ENCODE results near the gene ATXN1. TPM values are rescaled to one million over a fixed set of nuclear protein-coding genes. Genes with fewer than 3 reads are reported as not detected.

Gene ATXN1
- total RNA-seq, 1 donor from 2014 or later: 69.1 TPM

DNA sequence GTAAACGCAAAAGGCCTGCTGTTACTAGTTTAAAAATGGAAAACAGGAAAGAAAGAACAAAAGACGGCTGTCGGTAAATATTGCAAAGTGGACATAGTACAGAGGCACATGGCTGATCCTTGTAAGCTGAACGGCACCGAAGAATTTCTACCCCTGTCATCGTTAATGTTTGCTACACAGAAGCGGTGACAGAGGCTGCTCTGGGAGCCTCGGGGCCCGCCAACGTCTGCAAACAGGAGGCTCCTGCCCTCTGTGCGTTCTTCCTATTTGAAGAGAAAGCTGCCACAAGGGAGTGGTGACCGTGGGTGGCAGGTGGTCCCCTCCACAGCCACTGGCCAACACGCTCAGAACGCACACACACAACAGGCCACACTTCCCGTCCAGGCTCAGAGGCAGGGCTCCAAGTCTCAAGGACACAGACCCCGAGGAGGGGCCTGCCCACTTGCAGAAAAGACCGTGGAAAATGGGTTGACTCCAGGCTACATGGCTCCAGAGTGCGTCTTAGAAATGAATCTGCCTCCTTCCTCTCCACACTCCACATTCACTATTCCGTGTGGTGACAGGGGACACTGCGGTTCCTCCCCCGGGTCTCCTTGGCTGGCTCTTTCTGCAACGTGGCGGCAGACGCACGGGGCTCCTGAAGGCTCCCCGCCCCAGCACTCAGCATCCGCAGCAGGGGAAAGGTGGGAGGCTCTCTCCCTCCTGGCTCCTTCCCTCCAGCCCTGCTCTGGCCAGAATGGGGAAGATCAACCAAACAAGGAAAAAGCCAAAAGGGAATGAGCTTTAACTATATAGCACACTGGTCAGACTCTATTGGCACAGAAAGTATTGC is 458.3 kb downstream of the ATXN1 start:
- Mint-ChIP-seq H3K4me1 (ENCODE audit: low read depth) (peaks cover 18% of the 10 kb centered on the region), H3K36me3 (ENCODE audit: low read depth) (peaks cover 32% of the 10 kb centered on the region), H3K27ac (no peak overlapping the region), H3K4me3 (ENCODE audit: low read depth) (no peak overlapping the region), H3K9me3 (no peaks in the 10 kb centered on the region), H3K27me3 (ENCODE audit: low read depth) (no peaks in the 10 kb centered on the region)
- intact Hi-C loops (cut with micrococcal nuclease): no loop called here
- no peak for DNase-seq (ENCODE audit: low spot score)

DNA sequence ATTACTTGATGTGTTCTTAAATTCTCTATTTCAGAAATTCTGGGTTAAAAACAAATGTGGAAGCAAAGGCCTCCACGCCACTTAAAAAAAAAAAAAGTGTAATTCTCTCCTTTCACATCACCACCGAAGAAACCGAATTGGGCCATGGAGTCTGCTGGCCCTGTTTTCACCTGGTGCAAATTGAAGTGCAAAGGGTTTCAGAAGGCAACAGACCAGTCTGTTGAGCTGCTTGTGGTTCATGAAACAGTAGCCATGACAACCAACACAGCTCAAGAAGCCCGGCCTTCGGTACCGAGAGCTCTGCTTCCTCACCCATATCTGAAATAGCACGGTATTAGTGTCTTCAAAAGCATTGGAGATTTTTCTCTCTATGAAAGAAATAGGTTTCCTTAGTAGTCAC is 459.7 kb downstream of the ATXN1 start:
- no peak for DNase-seq (ENCODE audit: low spot score)
- H3K4me3 Mint-ChIP-seq (ENCODE audit: low read depth): no peak overlapping the region
- H3K4me1 Mint-ChIP-seq (ENCODE audit: low read depth): peaks cover 13% of the 10 kb centered on the region
- no peak overlapping the region for H3K27ac Mint-ChIP-seq
- intact Hi-C loops (cut with micrococcal nuclease): no loop called here
- H3K9me3 Mint-ChIP-seq: no peaks in the 10 kb centered on the region
- H3K27me3 Mint-ChIP-seq (ENCODE audit: low read depth): no peaks in the 10 kb centered on the region
- peaks cover 25% of the 10 kb centered on the region for H3K36me3 Mint-ChIP-seq (ENCODE audit: low read depth)

DNA sequence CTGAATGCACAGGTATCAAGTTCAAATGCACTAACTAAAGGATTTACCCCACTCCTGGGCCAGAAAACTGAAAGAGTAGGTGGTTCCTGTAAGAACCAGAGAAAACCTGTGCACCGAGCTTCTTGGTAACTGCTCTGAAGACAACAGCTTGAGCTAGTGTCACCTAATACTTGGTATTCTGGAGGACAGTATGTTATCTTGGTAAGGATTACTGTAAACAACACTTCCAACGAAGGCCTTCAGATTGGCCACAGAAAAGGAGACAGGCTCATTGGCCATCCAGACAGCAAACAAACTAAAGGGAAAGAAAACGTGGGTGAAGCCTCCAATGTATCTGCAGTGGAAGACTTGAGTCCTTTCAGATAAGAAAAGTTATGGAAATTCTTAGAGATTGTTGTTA is 461.4 kb downstream of the ATXN1 start:
- intact Hi-C loops (cut with micrococcal nuclease): no loop called here
- peaks cover 3% of the 10 kb centered on the region for H3K4me1 Mint-ChIP-seq (ENCODE audit: low read depth)

DNA sequence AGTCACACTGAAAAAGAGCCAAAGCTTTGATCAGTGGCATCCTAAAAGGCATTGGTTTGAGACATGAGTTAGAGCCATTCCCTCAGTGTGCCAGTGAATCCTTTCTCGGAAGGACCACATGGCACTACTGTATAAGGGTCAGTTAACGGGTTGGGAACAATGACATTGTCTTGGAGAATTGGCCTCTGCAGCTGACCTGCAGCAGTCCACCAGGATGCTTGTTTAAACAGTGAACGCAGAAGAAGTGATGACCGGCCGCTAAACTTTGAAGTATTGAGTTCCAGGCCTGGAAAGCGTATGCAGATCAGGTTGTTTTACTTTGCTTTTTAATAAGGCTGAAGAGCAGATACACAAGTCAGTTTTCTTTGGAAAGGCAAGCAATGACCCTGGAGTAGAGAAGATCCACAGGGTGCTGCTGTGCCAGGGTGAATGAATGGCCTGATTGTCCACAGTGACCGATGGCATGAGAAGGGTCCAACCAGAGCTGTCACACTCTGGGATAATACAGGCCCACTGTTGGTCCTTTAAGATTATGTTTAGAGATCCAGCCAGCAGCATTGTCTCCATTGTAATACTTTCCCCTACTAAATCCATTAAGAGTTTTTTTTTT is 465.1 kb downstream of the ATXN1 start:
- H3K27me3 Mint-ChIP-seq (ENCODE audit: low read depth): no peaks in the 10 kb centered on the region

More for the DNA sequence above, 461.4 kb downstream of the ATXN1 start:
- DNase-seq (ENCODE audit: low spot score): no peak
- Mint-ChIP-seq H3K27ac (no peak overlapping the region), H3K36me3 (ENCODE audit: low read depth) (peaks cover 13% of the 10 kb centered on the region), H3K9me3 (no peaks in the 10 kb centered on the region), H3K4me3 (ENCODE audit: low read depth) (no peak overlapping the region), H3K27me3 (ENCODE audit: low read depth) (no peaks in the 10 kb centered on the region)

DNA sequence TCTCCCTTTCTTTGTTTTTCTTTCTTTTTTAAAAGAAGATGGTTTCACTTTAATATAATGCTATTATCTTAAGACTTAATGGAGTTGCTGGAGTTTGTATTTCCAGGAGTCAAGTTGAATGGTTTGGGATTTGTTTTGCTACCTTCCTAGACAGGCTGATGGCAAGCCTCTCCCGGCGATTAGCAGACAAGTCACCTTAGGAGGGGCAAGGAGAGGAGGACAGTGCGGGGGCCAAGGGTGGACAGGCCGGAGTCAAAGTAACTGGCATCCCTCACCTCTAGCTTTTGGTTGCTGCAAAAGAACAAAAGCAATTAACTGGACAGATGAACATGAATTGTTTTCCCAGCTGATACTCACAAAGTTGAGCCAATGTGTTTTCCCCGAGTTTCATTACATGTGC is 465.8 kb downstream of the ATXN1 start:
- intact Hi-C loops (cut with micrococcal nuclease): no loop called here
- H3K27me3 Mint-ChIP-seq (ENCODE audit: low read depth): no peaks in the 10 kb centered on the region
- DNase-seq (ENCODE audit: low spot score): no peak
- H3K4me3 Mint-ChIP-seq (ENCODE audit: low read depth): no peak overlapping the region
- H3K4me1 Mint-ChIP-seq (ENCODE audit: low read depth): no peaks in the 10 kb centered on the region
- H3K9me3 Mint-ChIP-seq: no peaks in the 10 kb centered on the region
- H3K27ac Mint-ChIP-seq: no peak overlapping the region
- no peaks in the 10 kb centered on the region for H3K36me3 Mint-ChIP-seq (ENCODE audit: low read depth)

More for the DNA sequence above, 465.1 kb downstream of the ATXN1 start:
- no peak overlapping the region for H3K4me3 Mint-ChIP-seq (ENCODE audit: low read depth)
- H3K4me1 Mint-ChIP-seq (ENCODE audit: low read depth): no peaks in the 10 kb centered on the region
- no peaks in the 10 kb centered on the region for H3K36me3 Mint-ChIP-seq (ENCODE audit: low read depth)
- no peak overlapping the region for H3K27ac Mint-ChIP-seq
- intact Hi-C loops (cut with micrococcal nuclease): no loop called here
- H3K9me3 Mint-ChIP-seq: no peaks in the 10 kb centered on the region
- DNase-seq (ENCODE audit: low spot score): no peak

DNA sequence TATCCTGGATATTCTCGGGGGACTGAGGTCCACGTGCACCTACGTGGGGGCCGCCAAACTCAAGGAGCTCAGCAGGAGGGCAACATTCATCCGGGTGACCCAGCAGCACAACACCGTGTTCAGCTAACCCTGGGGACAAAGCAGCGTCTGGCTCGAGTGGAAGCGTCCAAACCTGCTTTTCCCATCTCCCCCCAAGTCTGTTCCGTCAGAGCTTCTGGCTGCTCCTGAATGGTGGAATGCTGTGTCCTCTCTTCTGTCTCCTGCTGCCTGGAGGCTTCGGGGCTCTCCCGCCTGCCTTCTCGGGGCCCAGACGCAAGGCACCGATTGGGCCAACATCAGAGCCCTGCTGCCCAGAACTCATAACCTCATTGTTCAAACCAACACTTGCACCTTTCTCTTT is 466.2 kb downstream of the ATXN1 start:
- Mint-ChIP-seq H3K27me3 (ENCODE audit: low read depth) (no peaks in the 10 kb centered on the region), H3K9me3 (no peaks in the 10 kb centered on the region), H3K36me3 (ENCODE audit: low read depth) (no peaks in the 10 kb centered on the region), H3K4me1 (ENCODE audit: low read depth) (no peaks in the 10 kb centered on the region), H3K4me3 (ENCODE audit: low read depth) (no peak overlapping the region), H3K27ac (no peak overlapping the region)
- no peak for DNase-seq (ENCODE audit: low spot score)
- intact Hi-C loops (cut with micrococcal nuclease): no loop called here

DNA sequence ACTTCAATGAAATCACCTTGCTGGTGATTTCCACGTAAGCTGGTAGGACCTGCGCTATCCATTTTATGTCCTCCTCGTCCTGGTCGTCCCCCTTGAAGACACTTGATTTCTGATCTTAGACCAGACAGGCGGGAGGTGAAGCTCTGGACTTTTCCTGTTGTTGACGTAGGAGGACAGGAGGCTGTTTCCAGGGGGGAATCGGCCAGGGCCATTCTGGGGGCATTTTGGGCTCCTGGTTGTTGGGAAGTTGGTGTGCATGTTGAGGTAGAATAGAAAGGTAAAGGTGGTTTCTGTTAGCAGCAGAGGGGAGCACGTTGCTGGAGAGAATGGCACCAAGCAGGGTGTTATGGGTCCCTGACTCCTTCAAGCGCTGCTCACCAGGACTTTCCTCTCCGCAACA is 466.9 kb downstream of the ATXN1 start:
- intact Hi-C loops (cut with micrococcal nuclease): no loop called here
- H3K9me3 Mint-ChIP-seq: no peaks in the 10 kb centered on the region
- no peak overlapping the region for H3K4me3 Mint-ChIP-seq (ENCODE audit: low read depth)
- H3K36me3 Mint-ChIP-seq (ENCODE audit: low read depth): no peaks in the 10 kb centered on the region
- H3K27me3 Mint-ChIP-seq (ENCODE audit: low read depth): no peaks in the 10 kb centered on the region
- H3K27ac Mint-ChIP-seq: no peak overlapping the region
- H3K4me1 Mint-ChIP-seq (ENCODE audit: low read depth): no peaks in the 10 kb centered on the region
- no peak for DNase-seq (ENCODE audit: low spot score)

DNA sequence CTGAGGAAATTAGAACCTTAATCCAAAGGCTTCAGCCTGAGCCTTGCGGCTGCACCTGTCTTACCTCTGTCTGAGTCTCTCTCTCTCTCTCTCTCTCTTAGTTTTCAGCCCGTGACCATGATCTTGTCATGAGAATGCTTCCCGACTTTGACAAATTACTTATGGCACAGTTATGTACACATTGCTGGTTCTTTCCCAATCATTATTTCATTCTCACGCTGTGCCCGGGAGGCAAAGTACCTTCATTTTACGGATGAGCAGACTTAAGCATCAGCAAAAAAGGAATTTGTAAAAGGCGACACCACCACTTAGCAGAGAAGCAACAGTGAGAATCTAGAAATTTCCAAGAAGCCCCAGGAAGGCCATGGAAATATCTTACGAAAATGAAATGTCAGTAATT is 468.3 kb downstream of the ATXN1 start:
- H3K27ac Mint-ChIP-seq: no peak overlapping the region
- intact Hi-C loops (cut with micrococcal nuclease): no loop called here
- no peak for DNase-seq (ENCODE audit: low spot score)
- H3K27me3 Mint-ChIP-seq (ENCODE audit: low read depth): no peaks in the 10 kb centered on the region
- no peaks in the 10 kb centered on the region for H3K4me1 Mint-ChIP-seq (ENCODE audit: low read depth)
- no peak overlapping the region for H3K4me3 Mint-ChIP-seq (ENCODE audit: low read depth)
- no peaks in the 10 kb centered on the region for H3K36me3 Mint-ChIP-seq (ENCODE audit: low read depth)
- H3K9me3 Mint-ChIP-seq: no peaks in the 10 kb centered on the region

DNA sequence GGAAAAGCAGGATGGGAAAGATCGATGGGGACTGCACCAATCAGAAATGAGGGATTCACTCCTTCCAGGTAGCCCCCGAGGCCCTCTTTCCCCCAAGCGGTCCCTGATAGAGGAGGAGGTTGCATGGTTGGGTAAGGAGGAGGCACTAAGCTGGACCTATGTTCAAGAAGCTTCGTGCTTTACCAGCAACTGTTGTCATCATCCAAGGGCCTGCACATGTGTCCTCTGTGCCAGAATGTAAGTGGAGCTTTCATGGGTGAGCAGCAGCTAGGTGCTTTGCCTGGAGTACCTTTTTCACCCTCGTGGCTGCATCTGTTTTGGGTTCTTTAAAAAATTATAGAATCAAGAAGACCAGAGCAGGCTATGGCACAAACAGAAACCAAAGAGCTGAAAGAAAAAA is 468.8 kb downstream of the ATXN1 start:
- no peak for DNase-seq (ENCODE audit: low spot score)
- Mint-ChIP-seq H3K36me3 (ENCODE audit: low read depth) (no peaks in the 10 kb centered on the region), H3K27me3 (ENCODE audit: low read depth) (no peaks in the 10 kb centered on the region), H3K4me1 (ENCODE audit: low read depth) (no peaks in the 10 kb centered on the region), H3K4me3 (ENCODE audit: low read depth) (no peak overlapping the region), H3K9me3 (no peaks in the 10 kb centered on the region), H3K27ac (no peak overlapping the region)
- intact Hi-C loops (cut with micrococcal nuclease): no loop called here

DNA sequence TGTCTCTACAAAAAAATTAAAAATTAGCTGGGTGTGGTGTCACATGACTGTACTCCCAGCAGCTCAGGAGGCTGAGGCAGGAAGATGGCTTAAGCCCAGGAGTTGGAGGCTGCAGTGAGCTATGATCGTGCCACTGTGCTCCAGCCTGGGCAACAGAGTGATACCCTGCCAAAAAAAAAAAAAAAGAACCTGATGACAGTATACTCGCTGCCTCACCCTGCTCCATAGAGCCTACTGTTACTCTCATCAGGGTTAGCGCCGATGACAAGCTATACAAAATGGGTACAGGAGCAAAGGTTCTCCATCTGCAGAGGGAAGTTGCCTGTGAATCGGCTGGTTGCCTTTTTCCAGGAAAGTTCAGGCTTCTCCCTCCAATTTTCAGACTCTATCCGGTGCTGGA is 469.5 kb downstream of the ATXN1 start:
- Mint-ChIP-seq H3K9me3 (no peaks in the 10 kb centered on the region), H3K36me3 (ENCODE audit: low read depth) (no peaks in the 10 kb centered on the region), H3K4me3 (ENCODE audit: low read depth) (no peak overlapping the region), H3K27ac (no peak overlapping the region), H3K4me1 (ENCODE audit: low read depth) (no peaks in the 10 kb centered on the region), H3K27me3 (ENCODE audit: low read depth) (no peaks in the 10 kb centered on the region)
- intact Hi-C loops (cut with micrococcal nuclease): no loop called here
- DNase-seq (ENCODE audit: low spot score): no peak

DNA sequence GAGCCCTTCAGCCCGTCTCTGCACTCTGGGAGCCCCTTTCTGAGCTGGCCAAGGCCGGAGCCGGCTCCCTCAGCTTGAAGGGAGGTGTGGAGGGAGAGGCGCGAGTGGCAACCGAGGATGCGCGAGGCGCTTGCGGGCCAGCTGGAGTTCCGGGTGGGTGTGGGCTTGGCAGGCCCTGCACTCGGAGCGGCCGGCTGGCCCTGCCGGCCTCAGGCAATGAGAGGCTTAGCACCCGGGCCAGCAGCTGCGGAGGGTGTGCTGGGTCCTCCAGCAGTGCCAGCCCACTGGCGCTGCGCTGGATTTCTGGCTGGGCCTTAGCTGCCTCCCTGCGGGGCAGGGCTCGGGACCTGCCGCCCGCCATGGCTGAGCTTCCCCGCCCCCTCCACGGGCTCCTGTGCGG is 473.1 kb downstream of the ATXN1 start:
- no peak overlapping the region for H3K4me3 Mint-ChIP-seq (ENCODE audit: low read depth)
- H3K9me3 Mint-ChIP-seq: no peaks in the 10 kb centered on the region
- H3K27ac Mint-ChIP-seq: no peak overlapping the region
- H3K36me3 Mint-ChIP-seq (ENCODE audit: low read depth): no peaks in the 10 kb centered on the region
- H3K27me3 Mint-ChIP-seq (ENCODE audit: low read depth): peaks cover 9% of the 10 kb centered on the region
- H3K4me1 Mint-ChIP-seq (ENCODE audit: low read depth): no peaks in the 10 kb centered on the region
- intact Hi-C loops (cut with micrococcal nuclease): no loop called here
- DNase-seq (ENCODE audit: low spot score): no peak

DNA sequence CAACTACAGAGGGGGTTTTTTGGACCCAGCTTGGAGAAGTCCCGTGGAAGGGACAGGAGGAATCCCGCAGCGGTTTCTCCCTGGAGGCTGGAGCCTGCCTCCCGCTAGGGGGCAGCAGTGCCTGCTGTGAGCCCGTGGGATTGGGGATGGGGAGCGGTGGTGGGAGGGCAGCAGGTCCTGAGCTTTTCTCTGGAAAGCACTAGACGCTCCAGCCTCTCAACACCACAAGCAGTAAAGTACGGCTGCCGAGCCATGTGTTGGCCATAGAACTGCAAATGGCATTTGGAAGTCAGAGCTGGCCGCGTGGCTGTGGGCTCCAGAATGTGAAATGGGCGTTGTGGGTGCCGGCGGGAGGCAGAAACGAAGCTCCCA is 475.1 kb downstream of the ATXN1 start:
- no peaks in the 10 kb centered on the region for H3K36me3 Mint-ChIP-seq (ENCODE audit: low read depth)
- no peaks in the 10 kb centered on the region for H3K9me3 Mint-ChIP-seq
- H3K27me3 Mint-ChIP-seq (ENCODE audit: low read depth): peaks cover 9% of the 10 kb centered on the region
- intact Hi-C loops (cut with micrococcal nuclease): no loop called here
- no peak for DNase-seq (ENCODE audit: low spot score)
- H3K4me1 Mint-ChIP-seq (ENCODE audit: low read depth): no peaks in the 10 kb centered on the region
- H3K4me3 Mint-ChIP-seq (ENCODE audit: low read depth): no peak overlapping the region
- H3K27ac Mint-ChIP-seq: no peak overlapping the region

DNA sequence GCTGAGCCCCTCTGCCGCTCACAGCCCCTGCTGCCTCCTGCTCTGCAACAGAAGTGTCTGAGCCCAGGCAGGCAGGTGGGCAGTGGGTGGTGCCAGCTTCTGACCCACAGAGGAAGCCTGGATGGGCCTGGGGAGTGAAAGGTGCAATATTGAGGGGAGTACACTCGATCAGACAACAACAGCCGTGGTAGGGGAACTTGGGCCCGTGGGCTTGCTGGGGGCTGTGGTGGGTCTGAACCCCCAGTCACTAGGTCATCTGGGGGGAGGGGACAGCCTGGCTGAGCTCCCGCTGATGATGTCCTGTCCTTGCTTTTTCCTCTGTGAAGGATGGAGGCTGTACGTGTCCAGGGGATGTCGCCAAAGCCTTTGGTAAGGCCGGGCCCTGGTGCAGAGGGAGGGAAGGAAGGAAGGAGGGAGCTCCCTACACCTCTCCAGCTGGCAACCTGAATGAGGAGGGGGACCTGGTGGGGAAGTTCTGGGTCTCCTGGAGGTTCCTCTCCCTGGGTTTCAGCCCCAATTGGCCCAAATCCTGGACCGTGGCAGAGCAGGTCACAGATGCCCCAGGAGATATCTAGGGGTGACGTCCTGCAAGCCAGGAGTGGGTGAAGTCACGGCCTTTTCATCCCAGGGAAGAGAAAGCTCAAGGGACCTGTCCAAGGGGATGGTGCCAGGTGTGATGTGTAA is 475.7 kb downstream of the ATXN1 start:
- H3K9me3 Mint-ChIP-seq: no peaks in the 10 kb centered on the region
- peaks cover 9% of the 10 kb centered on the region for H3K27me3 Mint-ChIP-seq (ENCODE audit: low read depth)
- no peaks in the 10 kb centered on the region for H3K4me1 Mint-ChIP-seq (ENCODE audit: low read depth)
- H3K27ac Mint-ChIP-seq: no peak overlapping the region
- intact Hi-C loops (cut with micrococcal nuclease): no loop called here
- H3K36me3 Mint-ChIP-seq (ENCODE audit: low read depth): no peaks in the 10 kb centered on the region
- no peak overlapping the region for H3K4me3 Mint-ChIP-seq (ENCODE audit: low read depth)
- no peak for DNase-seq (ENCODE audit: low spot score)

Data from activated T-helper 2 cell treated with anti-CD3 and anti-CD28 coated beads, Interferon-gamma antibody, Interleukin-2, Interleukin-4, amounts not matched to agents 10 μg/mL and 5 μg/mL and 100 μg/mL, durations not matched to agents 14 hours and 24 hours and 36 hours (primary cell).